ENCODE measurements around the gene TMEM184B. TPM values are rescaled to one million over a fixed set of nuclear protein-coding genes. Genes with fewer than 3 reads are reported as not detected.

Gene TMEM184B
- total RNA-seq, 6 experiments from 2014 or later, result 7.9 to 42.6 (median 16.9) TPM

DNA sequence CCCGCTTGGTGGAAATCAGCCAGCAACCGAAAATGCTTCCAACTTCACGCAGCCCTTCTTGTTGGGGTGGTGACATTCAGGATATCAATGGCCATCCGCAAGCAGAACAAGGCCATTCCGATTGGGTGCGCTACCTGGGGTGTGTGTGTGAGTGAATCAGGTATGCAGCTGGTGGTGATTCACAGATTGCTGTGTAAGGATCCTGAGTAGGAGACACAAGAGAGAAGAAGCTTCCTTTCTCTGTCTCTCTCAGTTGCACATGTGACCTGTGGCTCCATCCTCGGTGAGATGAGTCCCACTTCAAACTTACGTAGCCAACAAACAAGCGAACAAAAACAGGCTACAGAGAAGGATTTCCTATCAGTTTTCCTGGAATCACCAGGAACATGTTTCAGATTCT is 9.6 kb upstream of the TMEM184B start:
- 87% methylated on average over 8 of the region's 9 CpGs for WGBS (ENCODE audit: insufficient coverage, low coverage, low lambda C conversion rate, missing lambda C conversion rate)
- intact Hi-C loops (cut with DNase I), result no loop called here
- Histone ChIP-seq H3K4me3 (no peak overlapping the region), H3K27me3 (no peaks in the 10 kb centered on the region), H3K36me3 (no peaks in the 10 kb centered on the region), H3K27ac (no peak overlapping the region), H3K9me3 (no peaks in the 10 kb centered on the region), H3K4me1 (peaks cover 0 to 13% (median 0%) of the 10 kb centered on the region in 4 donors)
- TF ChIP-seq, protein P1, sequence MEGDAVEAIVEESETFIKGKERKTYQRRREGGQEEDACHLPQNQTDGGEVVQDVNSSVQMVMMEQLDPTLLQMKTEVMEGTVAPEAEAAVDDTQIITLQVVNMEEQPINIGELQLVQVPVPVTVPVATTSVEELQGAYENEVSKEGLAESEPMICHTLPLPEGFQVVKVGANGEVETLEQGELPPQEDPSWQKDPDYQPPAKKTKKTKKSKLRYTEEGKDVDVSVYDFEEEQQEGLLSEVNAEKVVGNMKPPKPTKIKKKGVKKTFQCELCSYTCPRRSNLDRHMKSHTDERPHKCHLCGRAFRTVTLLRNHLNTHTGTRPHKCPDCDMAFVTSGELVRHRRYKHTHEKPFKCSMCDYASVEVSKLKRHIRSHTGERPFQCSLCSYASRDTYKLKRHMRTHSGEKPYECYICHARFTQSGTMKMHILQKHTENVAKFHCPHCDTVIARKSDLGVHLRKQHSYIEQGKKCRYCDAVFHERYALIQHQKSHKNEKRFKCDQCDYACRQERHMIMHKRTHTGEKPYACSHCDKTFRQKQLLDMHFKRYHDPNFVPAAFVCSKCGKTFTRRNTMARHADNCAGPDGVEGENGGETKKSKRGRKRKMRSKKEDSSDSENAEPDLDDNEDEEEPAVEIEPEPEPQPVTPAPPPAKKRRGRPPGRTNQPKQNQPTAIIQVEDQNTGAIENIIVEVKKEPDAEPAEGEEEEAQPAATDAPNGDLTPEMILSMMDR (IDR thresholded peaks at IDR 0.05), result no peak
- no peak for TF ChIP-seq POLR2A (IDR thresholded peaks at IDR 0.05)
- DNase-seq (no peak), ATAC-seq (no peak)

DNA sequence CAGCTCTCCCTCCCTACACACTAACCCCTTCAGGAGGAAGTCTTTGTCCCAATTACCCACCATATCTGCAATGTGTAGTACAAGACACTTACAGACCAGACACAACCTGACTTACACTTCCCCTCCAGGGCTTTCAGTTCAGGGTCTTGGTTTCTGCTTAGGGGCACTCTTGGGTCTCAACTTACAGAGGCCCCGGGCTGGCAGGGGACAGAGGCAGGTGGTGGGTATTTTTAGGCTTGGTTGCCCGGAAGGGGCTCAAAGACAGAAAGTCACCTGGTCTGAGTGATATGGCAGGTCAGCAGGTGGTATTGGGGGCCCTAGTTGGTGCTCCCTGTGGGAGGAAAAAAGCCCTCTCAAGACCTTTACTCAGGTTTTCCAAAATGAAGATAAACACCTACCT is 3.4 kb upstream of the TMEM184B start:
- ATAC-seq (no peak), DNase-seq (no peak)
- Histone ChIP-seq H3K9me3 (no peaks in the 10 kb centered on the region), H3K4me3 (no peak overlapping the region), H3K27ac (no peak overlapping the region), H3K4me1 (peaks cover 0 to 8% (median 0%) of the 10 kb centered on the region in 4 donors), H3K36me3 (no peaks in the 10 kb centered on the region), H3K27me3 (no peaks in the 10 kb centered on the region)
- WGBS (ENCODE audit: insufficient coverage, low coverage, low lambda C conversion rate, missing lambda C conversion rate), result 74% methylated on average over 2 of the region's 2 CpGs
- intact Hi-C loops (cut with DNase I), result no loop called here
- TF ChIP-seq, protein P1 (IDR thresholded peaks at IDR 0.05), result no peak
- TF ChIP-seq POLR2A (IDR thresholded peaks at IDR 0.05), result no peak

GRCh38 chr22:38273135-38273826 is 471 bp upstream of the TMEM184B start:
- TF ChIP-seq POLR2A (IDR thresholded peaks at IDR 0.05), result no peak
- TF ChIP-seq, protein P1 (IDR thresholded peaks at IDR 0.05), result no peak
- peaks cover 0 to 8% (median 0%) of the 10 kb centered on the region in 4 donors for H3K4me1 ChIP-seq
- peak overlapping the region; percentile 84 to 91 (median 85) for H3K27ac ChIP-seq
- WGBS (ENCODE audit: insufficient coverage, low coverage, low lambda C conversion rate, missing lambda C conversion rate), result 28% methylated on average over 19 of the region's 26 CpGs
- no peaks in the 10 kb centered on the region for H3K27me3 ChIP-seq
- intact Hi-C loops (cut with DNase I), result no loop called here
- H3K4me3 ChIP-seq, result peak overlapping the region; percentile 95 to 98 (median 95)
- no peaks in the 10 kb centered on the region for H3K36me3 ChIP-seq
- no peak for DNase-seq
- no peaks in the 10 kb centered on the region for H3K9me3 ChIP-seq
- peak in 2 of 4 donors; percentile 4 to 7 for ATAC-seq

DNA sequence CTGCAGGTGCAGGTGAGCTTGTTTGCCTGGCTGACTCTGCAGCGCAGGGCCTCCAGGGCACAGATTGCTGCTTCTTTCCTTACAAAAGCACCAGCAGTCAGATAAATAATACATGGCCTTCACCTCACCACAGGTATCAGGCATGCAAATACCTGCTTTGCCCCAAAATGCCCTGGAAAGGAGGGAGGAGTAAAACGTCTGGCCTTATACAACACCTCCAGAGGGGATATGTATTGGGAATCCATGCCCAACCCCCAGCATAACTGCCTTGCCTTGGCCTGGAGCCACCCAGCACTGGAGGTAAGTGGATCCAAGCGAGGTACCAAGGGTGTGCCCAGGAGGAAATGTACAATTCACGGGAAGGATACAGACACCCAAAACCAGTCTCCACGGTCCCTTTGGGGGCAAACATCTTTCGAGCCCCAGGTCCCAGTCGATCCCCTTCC is 860 bp downstream of the TMEM184B start:
- intact Hi-C loops (cut with DNase I), result no loop called here
- H3K27ac ChIP-seq, result peak overlapping the region; percentile 84 to 91 (median 85)
- no peaks in the 10 kb centered on the region for H3K9me3 ChIP-seq
- ATAC-seq, result peak; percentile 43 to 52 (median 46)
- peak in 2 of 3 donors; percentile 58 to 65 for DNase-seq
- H3K27me3 ChIP-seq, result no peaks in the 10 kb centered on the region
- TF ChIP-seq POLR2A (IDR thresholded peaks at IDR 0.05), result no peak
- TF ChIP-seq, protein P1 (IDR thresholded peaks at IDR 0.05), result no peak
- WGBS (ENCODE audit: insufficient coverage, low coverage, low lambda C conversion rate, missing lambda C conversion rate), result 0% methylated on average over 5 of the region's 7 CpGs
- peak overlapping the region; percentile 95 to 98 (median 95) for H3K4me3 ChIP-seq
- H3K4me1 ChIP-seq, result peaks cover 0 to 8% (median 0%) of the 10 kb centered on the region in 4 donors
- H3K36me3 ChIP-seq, result no peaks in the 10 kb centered on the region
